MM.1S (cell line): ENCODE data around the gene STN1.

Source experiments
- EZH2 ChIP-seq: fragments of 300-600 bp; sonication (generic); optimal IDR thresholded peaks from 2 replicates; pipeline ENCODE3; 2017; ENCODE audit warnings: low read depth, mild to moderate bottlenecking, antibody characterized with exemption, low read length, mixed read lengths
- TF ChIP-seq, protein P1 (sequence below): fragments of 300-600 bp; sonication (generic); IDR thresholded peaks from 2 replicates; pipeline ENCODE4 v1.5.1; 2016; ENCODE audit warnings: antibody characterized with exemption, low read length, mixed read lengths

DNA sequence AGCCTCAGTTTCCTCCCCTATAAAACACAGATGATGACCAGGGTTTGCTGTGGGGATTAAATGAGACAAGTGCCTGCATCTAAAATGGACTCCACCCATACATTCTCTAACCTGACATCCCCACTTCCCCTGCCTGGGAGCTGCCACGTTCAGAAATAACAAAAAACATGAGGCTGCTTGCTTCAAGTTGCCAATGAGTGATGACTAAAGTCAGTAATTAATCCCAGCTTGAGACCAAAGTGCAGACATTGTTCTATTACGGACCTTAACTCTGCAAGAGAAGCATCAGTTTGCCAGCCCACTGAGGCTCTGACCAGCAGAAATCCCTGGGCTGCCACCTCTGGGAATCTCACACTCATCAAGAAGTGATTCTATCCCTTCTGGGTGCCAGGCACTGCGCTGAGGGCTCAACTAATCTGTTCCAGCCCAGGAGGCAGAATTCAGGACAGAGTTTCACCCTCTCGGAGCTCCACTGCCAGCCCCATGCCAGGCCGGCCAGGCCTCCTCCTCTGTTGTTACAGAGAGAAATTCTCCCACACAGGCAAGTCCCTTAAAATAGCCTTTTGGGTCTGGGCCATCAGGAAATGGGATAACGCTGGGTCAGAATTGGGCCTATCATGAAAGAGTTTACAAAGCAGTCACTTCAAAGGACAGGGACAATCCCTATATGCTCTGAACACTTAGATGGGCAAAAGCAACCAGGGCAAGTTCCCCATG is 74.0 kb downstream of the STN1 start:
- TF ChIP-seq, protein P1, sequence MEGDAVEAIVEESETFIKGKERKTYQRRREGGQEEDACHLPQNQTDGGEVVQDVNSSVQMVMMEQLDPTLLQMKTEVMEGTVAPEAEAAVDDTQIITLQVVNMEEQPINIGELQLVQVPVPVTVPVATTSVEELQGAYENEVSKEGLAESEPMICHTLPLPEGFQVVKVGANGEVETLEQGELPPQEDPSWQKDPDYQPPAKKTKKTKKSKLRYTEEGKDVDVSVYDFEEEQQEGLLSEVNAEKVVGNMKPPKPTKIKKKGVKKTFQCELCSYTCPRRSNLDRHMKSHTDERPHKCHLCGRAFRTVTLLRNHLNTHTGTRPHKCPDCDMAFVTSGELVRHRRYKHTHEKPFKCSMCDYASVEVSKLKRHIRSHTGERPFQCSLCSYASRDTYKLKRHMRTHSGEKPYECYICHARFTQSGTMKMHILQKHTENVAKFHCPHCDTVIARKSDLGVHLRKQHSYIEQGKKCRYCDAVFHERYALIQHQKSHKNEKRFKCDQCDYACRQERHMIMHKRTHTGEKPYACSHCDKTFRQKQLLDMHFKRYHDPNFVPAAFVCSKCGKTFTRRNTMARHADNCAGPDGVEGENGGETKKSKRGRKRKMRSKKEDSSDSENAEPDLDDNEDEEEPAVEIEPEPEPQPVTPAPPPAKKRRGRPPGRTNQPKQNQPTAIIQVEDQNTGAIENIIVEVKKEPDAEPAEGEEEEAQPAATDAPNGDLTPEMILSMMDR = no peak
- no peak for TF ChIP-seq EZH2
